HG03565 (cell line): ENCODE measurements around the gene CACNG3.

Experiments
- ATAC-seq: cut with Tn5 transposase; IDR thresholded peaks from one replicate; pipeline ENCODE4 v1.9.1; 2021; ENCODE audit warnings: mild to moderate bottlenecking, moderate library complexity; ENCODE audit not compliant: unreplicated experiment

Gene CACNG3

DNA sequence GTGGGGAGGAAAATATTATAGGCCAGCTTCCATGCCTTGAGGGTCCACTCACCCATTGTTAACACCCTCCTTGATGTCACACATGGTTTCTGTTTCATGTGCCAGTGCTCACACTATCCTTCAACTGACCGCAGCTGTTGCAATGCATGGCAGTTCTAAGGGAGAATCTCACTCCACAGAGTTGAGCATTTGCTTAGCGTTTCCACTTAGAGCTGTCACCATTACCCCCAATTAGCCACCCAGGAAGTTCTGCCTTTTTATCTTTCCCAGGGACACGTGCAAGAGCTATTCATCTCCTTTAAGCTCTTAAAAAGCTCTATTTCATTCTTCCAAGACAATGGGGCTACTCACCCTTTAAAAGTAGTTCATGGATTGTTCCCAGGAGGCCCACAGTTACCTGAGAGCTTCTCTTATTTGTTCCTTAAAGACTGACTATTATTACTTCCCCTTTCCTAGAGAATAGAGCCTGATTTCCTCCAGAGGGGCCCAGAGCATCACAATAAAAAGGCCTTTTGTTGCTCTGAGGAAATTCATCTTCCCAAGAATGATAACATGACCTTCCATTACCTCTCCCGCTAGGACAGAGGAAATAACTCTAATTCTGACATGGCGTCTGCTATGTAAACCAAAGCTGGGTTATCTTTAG is 126.8 kb downstream of the CACNG3 start:
- no peak for ATAC-seq

DNA sequence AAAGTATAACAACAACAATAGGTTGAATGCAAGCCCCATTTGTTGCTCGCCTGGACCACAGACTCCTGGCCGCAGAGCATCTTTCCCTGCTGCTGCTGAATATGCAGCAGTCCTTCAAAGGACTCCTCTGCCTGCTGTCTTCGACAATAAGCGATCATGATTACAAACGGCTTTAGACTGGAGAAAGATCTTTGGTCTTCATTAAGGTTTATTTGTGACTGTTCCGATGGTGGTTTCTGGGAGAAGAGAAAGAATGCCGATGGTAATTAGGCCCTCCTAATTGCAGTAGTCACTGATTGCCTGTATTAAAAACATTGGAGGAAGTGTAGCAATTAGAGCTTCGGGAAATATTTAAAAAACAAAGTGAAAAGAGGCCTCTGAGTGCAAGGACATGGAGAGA is 138.2 kb downstream of the CACNG3 start:
- no peak for ATAC-seq

DNA sequence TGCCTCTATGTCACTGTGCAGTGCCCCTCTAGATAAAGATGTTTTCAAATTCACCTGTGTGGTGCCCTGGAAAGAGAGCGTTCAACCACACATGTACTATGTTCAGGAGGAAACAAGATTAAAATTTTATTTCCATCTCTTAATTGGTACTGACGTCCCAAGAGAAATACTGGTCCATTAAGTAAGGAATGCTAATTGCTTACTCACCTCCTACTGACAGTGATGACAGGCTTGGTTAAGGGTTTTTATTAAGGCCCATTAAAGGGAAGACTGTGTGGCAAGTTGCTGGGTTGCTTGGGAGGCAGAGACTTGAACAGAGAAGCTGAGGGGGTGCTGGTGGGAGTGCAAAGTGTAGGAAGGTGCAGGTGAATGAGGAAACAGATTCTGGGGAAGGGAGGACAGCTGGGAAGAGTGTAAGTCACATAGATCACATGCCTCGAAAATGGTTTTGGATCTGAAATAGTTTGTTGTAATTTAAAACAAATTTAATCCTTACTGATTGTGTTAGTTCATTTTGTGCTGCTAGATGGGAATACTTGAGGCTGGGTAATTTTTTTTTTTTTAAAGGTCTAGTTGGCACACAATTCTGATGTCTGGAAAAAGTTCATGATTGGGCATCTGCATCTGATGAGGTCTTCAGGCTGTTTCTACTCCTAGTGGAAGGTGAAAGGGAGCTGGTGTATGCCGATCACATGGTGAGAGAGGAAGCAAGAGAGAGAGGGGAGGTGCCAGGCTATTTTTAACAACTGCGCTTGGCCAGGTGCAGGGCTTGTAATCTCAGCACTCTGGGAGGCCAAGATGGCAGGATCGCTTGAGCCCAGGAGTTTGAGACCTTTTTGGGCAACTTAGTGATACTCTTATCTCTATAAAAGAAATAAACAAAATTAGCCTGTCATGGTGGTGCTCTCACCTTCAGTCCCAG is 140.5 kb downstream of the CACNG3 start:
- no peak for ATAC-seq

DNA sequence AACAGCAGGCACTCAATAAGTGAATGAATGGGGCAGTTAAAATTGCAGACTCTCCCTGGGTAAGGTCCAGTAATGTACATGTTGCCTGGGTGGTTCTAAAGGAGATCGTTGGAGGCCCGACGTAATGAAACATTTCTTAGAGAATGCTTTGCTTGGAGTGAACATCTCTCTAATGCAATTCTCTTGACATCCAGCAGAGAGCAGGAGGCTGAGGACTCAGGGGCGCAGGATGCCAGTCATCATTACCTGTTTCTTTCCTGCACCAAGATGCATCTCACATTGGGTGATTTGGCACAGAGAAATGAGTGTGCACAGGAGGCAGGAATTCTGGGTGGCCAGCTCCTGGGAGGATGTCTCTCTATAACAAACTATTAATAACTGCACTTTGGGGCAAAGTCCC is 152.9 kb downstream of the CACNG3 start:
- ATAC-seq, result no peak
